OCI-LY1 (cell line): Measurements from ENCODE around the gene RHOT1.
"Not testable (repeated sequence)": the region's sequence is repeated elsewhere in the genome, so short reads cannot be mapped to it uniquely, and the experiment has no call there.

Source experiments
- H2AFZ ChIP-seq: fragments of 200-600 bp; sonication (generic), shearing (Covaris generic); 2 replicates; pipeline ENCODE4 v1.6.0; 2014; ENCODE audit warnings: antibody characterized with exemption, mild to moderate bottlenecking, low read length
- H3F3A ChIP-seq: fragments of 200-600 bp; sonication (generic), shearing (Covaris generic); 2 replicates; pipeline ENCODE4 v1.6.0; 2014; ENCODE audit warnings: mild to moderate bottlenecking, antibody characterized with exemption, low read length, moderate library complexity; ENCODE audit not compliant: insufficient read depth
- H3K27ac ChIP-seq: fragments of 200-600 bp; sonication (generic); 2 replicates; pipeline ENCODE4 v1.5.1; 2014; ENCODE audit warnings: low read length, mixed run types, mild to moderate bottlenecking, low read depth; ENCODE audit not compliant: poor library complexity, severe bottlenecking
- H3K27me3 ChIP-seq: fragments of 200-600 bp; sonication (generic); 2 replicates; pipeline ENCODE4 v1.6.0; 2014; ENCODE audit warnings: antibody characterized with exemption, mild to moderate bottlenecking, low read length, moderate library complexity; ENCODE audit not compliant: insufficient read depth
- H3K36me3 ChIP-seq: fragments of 200-600 bp; sonication (generic); 2 replicates; pipeline ENCODE4 v1.6.1; 2014; ENCODE audit warnings: mild to moderate bottlenecking, antibody characterized with exemption, low read length, moderate library complexity, mixed read lengths; ENCODE audit not compliant: insufficient read depth
- H3K4me1 ChIP-seq: fragments of 200-600 bp; sonication (generic); 2 replicates; pipeline ENCODE4 v1.5.1; 2014; ENCODE audit warnings: mild to moderate bottlenecking, low read length, moderate library complexity; ENCODE audit not compliant: insufficient read depth, severe bottlenecking
- H3K4me2 ChIP-seq: fragments of 200-600 bp; sonication (generic), shearing (Covaris generic); 2 replicates; pipeline ENCODE4 v1.6.1; 2014; ENCODE audit warnings: low read length
- H3K4me3 ChIP-seq: fragments of 200-600 bp; sonication (generic); 2 replicates; pipeline ENCODE4 v1.5.1; 2014; ENCODE audit warnings: low read length, low read depth, mild to moderate bottlenecking, mixed read lengths; ENCODE audit not compliant: poor library complexity, severe bottlenecking
- H3K79me2 ChIP-seq: fragments of 200-600 bp; shearing (Covaris generic); 2 replicates; pipeline ENCODE4 v1.6.1; 2016; ENCODE audit warnings: mixed run types, low read length, mixed read lengths; ENCODE audit not compliant: insufficient read depth
- H3K9ac ChIP-seq: fragments of 200-600 bp; sonication (generic), shearing (Covaris generic); 2 replicates; pipeline ENCODE4 v1.6.1; 2014; ENCODE audit warnings: mild to moderate bottlenecking, low read length, mixed read lengths
- H3K9me2 ChIP-seq: fragments of 200-600 bp; sonication (generic), shearing (Covaris generic); 2 replicates; pipeline ENCODE4 v1.6.1; 2014; ENCODE audit warnings: low read depth, mild to moderate bottlenecking, low read length, mixed read lengths
- H3K9me3 ChIP-seq: fragments of 200-600 bp; shearing (Covaris generic); 2 replicates; pipeline ENCODE4 v1.6.1; 2014; ENCODE audit warnings: low read length, mixed read lengths
- H4K20me1 ChIP-seq: fragments of 200-600 bp; sonication (generic), shearing (Covaris generic); 2 replicates; pipeline ENCODE4 v1.6.0; 2016; ENCODE audit warnings: mild to moderate bottlenecking, low read length; ENCODE audit not compliant: insufficient read depth
- EZH2 ChIP-seq: fragments of 200-600 bp; sonication (generic), shearing (Covaris generic); IDR thresholded peaks from 2 replicates; pipeline ENCODE4 v1.8.0; 2017; ENCODE audit warnings: borderline replicate concordance, mixed run types, mild to moderate bottlenecking, antibody characterized with exemption, low read length, moderate library complexity, mixed read lengths
- TF ChIP-seq, protein P1 (sequence below): fragments of 200-600 bp; sonication (generic), shearing (Covaris generic); IDR thresholded peaks from 2 replicates; pipeline ENCODE4 v1.5.1; 2017; ENCODE audit warnings: mild to moderate bottlenecking, antibody characterized with exemption, low read length, moderate library complexity, mixed read lengths

Gene RHOT1

GRCh38 chr17:32161506-32162365 lies 19.4 kb downstream of the RHOT1 start:
- Histone ChIP-seq H3K4me2 (no peak overlapping the region), H3K4me3 (no peak overlapping the region), H3F3A (no peaks in the 10 kb centered on the region), H3K4me1 (no peaks in the 10 kb centered on the region), H2AFZ (no peak overlapping the region), H3K79me2 (no peaks in the 10 kb centered on the region), H3K27me3 (no peaks in the 10 kb centered on the region), H4K20me1 (no peaks in the 10 kb centered on the region), H3K9me2 (no peaks in the 10 kb centered on the region), H3K9ac (no peak overlapping the region), H3K9me3 (no peaks in the 10 kb centered on the region), H3K36me3 (peaks cover 25% of the 10 kb centered on the region), H3K27ac (no peak overlapping the region)
- TF ChIP-seq EZH2 = no peak

GRCh38 chr17:32174889-32175288 lies 32.6 kb downstream of the RHOT1 start:
- Histone ChIP-seq H2AFZ (no peak overlapping the region), H3K4me1 (no peaks in the 10 kb centered on the region), H3K36me3 (peaks cover 48% of the 10 kb centered on the region), H3F3A (0 out of 2 replicates have a peak, but pooled peaks cover 3% of the 10 kb centered on the region), H3K9me3 (no peaks in the 10 kb centered on the region), H3K27ac (no peak overlapping the region), H3K9me2 (no peaks in the 10 kb centered on the region), H3K9ac (no peak overlapping the region), H3K4me3 (no peak overlapping the region), H3K4me2 (no peak overlapping the region), H4K20me1 (no peaks in the 10 kb centered on the region), H3K79me2 (no peaks in the 10 kb centered on the region), H3K27me3 (no peaks in the 10 kb centered on the region)
- TF ChIP-seq EZH2 = no peak
- TF ChIP-seq, protein P1, sequence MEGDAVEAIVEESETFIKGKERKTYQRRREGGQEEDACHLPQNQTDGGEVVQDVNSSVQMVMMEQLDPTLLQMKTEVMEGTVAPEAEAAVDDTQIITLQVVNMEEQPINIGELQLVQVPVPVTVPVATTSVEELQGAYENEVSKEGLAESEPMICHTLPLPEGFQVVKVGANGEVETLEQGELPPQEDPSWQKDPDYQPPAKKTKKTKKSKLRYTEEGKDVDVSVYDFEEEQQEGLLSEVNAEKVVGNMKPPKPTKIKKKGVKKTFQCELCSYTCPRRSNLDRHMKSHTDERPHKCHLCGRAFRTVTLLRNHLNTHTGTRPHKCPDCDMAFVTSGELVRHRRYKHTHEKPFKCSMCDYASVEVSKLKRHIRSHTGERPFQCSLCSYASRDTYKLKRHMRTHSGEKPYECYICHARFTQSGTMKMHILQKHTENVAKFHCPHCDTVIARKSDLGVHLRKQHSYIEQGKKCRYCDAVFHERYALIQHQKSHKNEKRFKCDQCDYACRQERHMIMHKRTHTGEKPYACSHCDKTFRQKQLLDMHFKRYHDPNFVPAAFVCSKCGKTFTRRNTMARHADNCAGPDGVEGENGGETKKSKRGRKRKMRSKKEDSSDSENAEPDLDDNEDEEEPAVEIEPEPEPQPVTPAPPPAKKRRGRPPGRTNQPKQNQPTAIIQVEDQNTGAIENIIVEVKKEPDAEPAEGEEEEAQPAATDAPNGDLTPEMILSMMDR = no peak

- H3K4me3 ChIP-seq, H3F3A ChIP-seq, H3K4me1 ChIP-seq, H3K9me3 ChIP-seq, H3K4me2 ChIP-seq, H3K27me3 ChIP-seq, H3K79me2 ChIP-seq, H2AFZ ChIP-seq, H3K9ac ChIP-seq, H3K9me2 ChIP-seq, H3K27ac ChIP-seq, H4K20me1 ChIP-seq: not testable (repeated sequence)
- H3K36me3 ChIP-seq = peaks cover 62% of the 10 kb centered on the region
Observed at GRCh38 chr17:32178679-32179078, 36.4 kb downstream of the RHOT1 start.

- not testable (repeated sequence) for H3K9me2 ChIP-seq, H3K4me2 ChIP-seq, H3F3A ChIP-seq, H3K9me3 ChIP-seq, H4K20me1 ChIP-seq, H3K9ac ChIP-seq, H3K27ac ChIP-seq, H3K27me3 ChIP-seq, H3K4me3 ChIP-seq, H3K4me1 ChIP-seq, H3K79me2 ChIP-seq, H2AFZ ChIP-seq
- peaks cover 62% of the 10 kb centered on the region for H3K36me3 ChIP-seq
Observed at GRCh38 chr17:32179103-32179502, 36.8 kb downstream of the RHOT1 start.

GRCh38 chr17:32179526-32179925 lies 37.2 kb downstream of the RHOT1 start:
- H3K79me2 ChIP-seq, H3K4me2 ChIP-seq, H3K4me3 ChIP-seq, H2AFZ ChIP-seq, H3K9ac ChIP-seq, H3F3A ChIP-seq, H3K9me2 ChIP-seq, H3K27ac ChIP-seq, H4K20me1 ChIP-seq, H3K27me3 ChIP-seq, H3K4me1 ChIP-seq, H3K9me3 ChIP-seq: not testable (repeated sequence)
- peaks cover 58% of the 10 kb centered on the region for H3K36me3 ChIP-seq

GRCh38 chr17:32180262-32180661 lies 38.0 kb downstream of the RHOT1 start:
- not testable (repeated sequence) for H3K4me2 ChIP-seq, H3K9me3 ChIP-seq, H3K4me1 ChIP-seq

More at GRCh38 chr17:32180262-32180661, 38.0 kb downstream of the RHOT1 start:
- not testable (repeated sequence) for H2AFZ ChIP-seq, H3K4me3 ChIP-seq, H3F3A ChIP-seq, H4K20me1 ChIP-seq, H3K27ac ChIP-seq, H3K27me3 ChIP-seq, H3K9me2 ChIP-seq, H3K79me2 ChIP-seq, H3K9ac ChIP-seq
- H3K36me3 ChIP-seq = peaks cover 51% of the 10 kb centered on the region
